Measurements from ENCODE around the gene AFTPH.

Gene AFTPH

DNA sequence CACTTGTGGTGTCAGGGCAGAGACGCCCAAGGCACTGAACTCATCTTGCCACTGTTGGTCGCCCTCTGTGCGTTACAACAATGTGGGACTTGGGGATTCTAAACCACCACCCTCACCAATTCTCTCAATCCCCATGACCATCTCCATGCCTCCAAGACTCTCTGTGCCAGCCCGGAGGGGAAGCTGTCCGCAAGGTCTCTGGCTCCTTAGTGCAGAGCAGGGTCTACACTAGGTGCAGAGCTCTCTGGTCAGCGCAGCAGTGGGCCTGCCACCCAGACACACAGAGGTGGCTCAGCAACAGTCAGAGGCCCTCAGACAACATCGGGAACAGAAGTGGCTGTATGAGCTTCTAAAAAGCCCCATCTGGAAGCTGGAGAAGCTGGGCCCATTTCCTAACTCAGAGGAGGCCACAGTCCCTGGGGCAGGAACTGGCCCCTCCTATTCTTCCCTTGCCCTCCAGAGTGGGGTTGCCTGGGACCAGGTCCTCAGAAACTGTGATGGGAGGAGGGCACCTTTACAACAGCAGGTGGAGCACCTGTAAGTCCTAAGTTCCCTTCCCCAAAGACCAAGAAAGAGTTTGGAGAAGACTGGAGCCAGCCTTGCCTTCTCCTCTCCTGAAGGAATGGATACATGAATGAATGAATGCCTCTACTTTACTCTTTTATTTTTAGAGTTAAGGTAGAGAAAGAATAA is 91.9 kb downstream of the AFTPH start:
- no peaks in the 10 kb centered on the region for H4K20me1 ChIP-seq (ENCODE audit: insufficient read depth, low read length)
- no peaks in the 10 kb centered on the region for H3K36me3 ChIP-seq (replicated peaks; ENCODE audit: insufficient read depth, low read length)
- H3K4me1 ChIP-seq (ENCODE audit: low read length): peaks cover 14% of the 10 kb centered on the region
- no peak overlapping the region for H3K9ac ChIP-seq (ENCODE audit: low read length)
- no peak overlapping the region for H2AFZ ChIP-seq (ENCODE audit: low read length)
- no peak overlapping the region for H3K4me2 ChIP-seq (ENCODE audit: low read depth, low read length)
- TF ChIP-seq, protein P1, sequence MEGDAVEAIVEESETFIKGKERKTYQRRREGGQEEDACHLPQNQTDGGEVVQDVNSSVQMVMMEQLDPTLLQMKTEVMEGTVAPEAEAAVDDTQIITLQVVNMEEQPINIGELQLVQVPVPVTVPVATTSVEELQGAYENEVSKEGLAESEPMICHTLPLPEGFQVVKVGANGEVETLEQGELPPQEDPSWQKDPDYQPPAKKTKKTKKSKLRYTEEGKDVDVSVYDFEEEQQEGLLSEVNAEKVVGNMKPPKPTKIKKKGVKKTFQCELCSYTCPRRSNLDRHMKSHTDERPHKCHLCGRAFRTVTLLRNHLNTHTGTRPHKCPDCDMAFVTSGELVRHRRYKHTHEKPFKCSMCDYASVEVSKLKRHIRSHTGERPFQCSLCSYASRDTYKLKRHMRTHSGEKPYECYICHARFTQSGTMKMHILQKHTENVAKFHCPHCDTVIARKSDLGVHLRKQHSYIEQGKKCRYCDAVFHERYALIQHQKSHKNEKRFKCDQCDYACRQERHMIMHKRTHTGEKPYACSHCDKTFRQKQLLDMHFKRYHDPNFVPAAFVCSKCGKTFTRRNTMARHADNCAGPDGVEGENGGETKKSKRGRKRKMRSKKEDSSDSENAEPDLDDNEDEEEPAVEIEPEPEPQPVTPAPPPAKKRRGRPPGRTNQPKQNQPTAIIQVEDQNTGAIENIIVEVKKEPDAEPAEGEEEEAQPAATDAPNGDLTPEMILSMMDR (IDR thresholded peaks at IDR 0.05; ENCODE audit: low read length): no peak
- TF ChIP-seq EZH2 (optimal IDR thresholded peaks at IDR 0.05; ENCODE audit: low read depth, low read length): no peak
- no peak for TF ChIP-seq EZH2phosphoT487 (IDR thresholded peaks at IDR 0.05; ENCODE audit: low read length)
- no peak overlapping the region for H3K4me3 ChIP-seq (ENCODE audit: low read length)
- no peaks in the 10 kb centered on the region for H3K27me3 ChIP-seq (replicated peaks; ENCODE audit: insufficient read depth, low read length)
- no peaks in the 10 kb centered on the region; the same call in 1 of the 2 replicates for H3F3A ChIP-seq (ENCODE audit: insufficient read depth, low read length)
- no peaks in the 10 kb centered on the region for H3K9me2 ChIP-seq (replicated peaks; ENCODE audit: insufficient read depth, low read length)
- no peaks in the 10 kb centered on the region for H3K9me3 ChIP-seq (replicated peaks; ENCODE audit: insufficient read depth, low read length)
- H3K79me2 ChIP-seq (ENCODE audit: low read length): no peaks in the 10 kb centered on the region
- DNase-seq: no peak
- H3K27ac ChIP-seq (ENCODE audit: low read length): no peak overlapping the region

DNA sequence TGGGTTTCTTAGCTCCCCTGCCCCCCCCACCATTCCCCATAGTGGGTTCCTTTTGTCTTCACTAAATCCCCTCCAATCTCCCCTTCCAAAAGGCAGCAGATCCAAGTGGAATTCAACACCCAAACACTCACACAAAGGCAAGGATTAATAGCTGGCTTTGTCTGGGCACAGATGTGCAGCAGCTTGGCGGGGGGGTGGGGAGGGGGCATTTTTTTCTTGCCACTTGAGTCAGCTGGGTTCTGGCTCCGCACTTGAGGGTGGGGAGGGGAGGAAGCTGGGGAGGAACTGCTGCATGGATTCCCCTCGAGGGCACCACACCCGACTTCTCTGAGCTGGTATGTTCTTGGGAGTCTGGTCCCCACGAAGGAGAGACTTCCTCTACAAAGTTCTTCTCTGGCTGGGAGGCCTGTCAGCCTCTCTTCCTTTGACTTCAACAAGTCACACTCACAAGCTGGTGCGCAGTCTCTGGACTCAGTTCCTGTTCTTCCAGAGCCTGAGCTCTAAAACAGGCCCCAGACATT is 93.6 kb downstream of the AFTPH start:
- DNase-seq: no peak
- H3K4me1 ChIP-seq (ENCODE audit: low read length): peaks cover 14% of the 10 kb centered on the region
- H3K27ac ChIP-seq (ENCODE audit: low read length): no peak overlapping the region
- no peaks in the 10 kb centered on the region for H3K27me3 ChIP-seq (replicated peaks; ENCODE audit: insufficient read depth, low read length)
- no peak for TF ChIP-seq EZH2phosphoT487 (IDR thresholded peaks at IDR 0.05; ENCODE audit: low read length)
- no peak for TF ChIP-seq EZH2 (optimal IDR thresholded peaks at IDR 0.05; ENCODE audit: low read depth, low read length)
- TF ChIP-seq, protein P1 (IDR thresholded peaks at IDR 0.05; ENCODE audit: low read length): no peak
- H4K20me1 ChIP-seq (ENCODE audit: insufficient read depth, low read length): no peaks in the 10 kb centered on the region
- H3K9me3 ChIP-seq (replicated peaks; ENCODE audit: insufficient read depth, low read length): no peaks in the 10 kb centered on the region
- H3K36me3 ChIP-seq (replicated peaks; ENCODE audit: insufficient read depth, low read length): no peaks in the 10 kb centered on the region
- no peaks in the 10 kb centered on the region for H3K79me2 ChIP-seq (ENCODE audit: low read length)
- H3K4me3 ChIP-seq (ENCODE audit: low read length): no peak overlapping the region
- no peak overlapping the region for H3K9ac ChIP-seq (ENCODE audit: low read length)
- H3K4me2 ChIP-seq (ENCODE audit: low read depth, low read length): no peak overlapping the region
- no peaks in the 10 kb centered on the region for H3K9me2 ChIP-seq (replicated peaks; ENCODE audit: insufficient read depth, low read length)
- H2AFZ ChIP-seq (ENCODE audit: low read length): no peak overlapping the region
- H3F3A ChIP-seq (ENCODE audit: insufficient read depth, low read length): no peaks in the 10 kb centered on the region; the same call in 1 of the 2 replicates

DNA sequence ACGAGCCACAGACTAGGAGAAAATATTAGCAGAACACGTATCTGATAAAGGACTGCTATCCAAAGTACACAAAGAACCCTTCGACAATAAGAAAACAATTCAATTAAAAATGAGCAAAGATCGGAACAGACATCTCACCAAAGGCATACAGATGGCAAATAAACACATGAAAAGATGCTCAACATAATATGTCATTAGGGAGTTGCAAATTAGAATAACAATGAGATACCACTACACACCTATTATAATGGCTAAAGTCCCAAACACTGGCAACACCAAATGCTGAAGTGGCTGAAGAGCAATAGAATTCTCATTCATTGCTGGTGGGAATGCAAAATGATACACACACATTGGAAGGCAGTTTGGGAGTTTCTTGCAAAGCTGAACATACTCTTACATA is 96.5 kb downstream of the AFTPH start:
- H3K9ac ChIP-seq (ENCODE audit: low read length): no peak overlapping the region
- no peaks in the 10 kb centered on the region for H3K9me2 ChIP-seq (replicated peaks; ENCODE audit: insufficient read depth, low read length)
- H4K20me1 ChIP-seq (ENCODE audit: insufficient read depth, low read length): no peaks in the 10 kb centered on the region
- H3K4me3 ChIP-seq (ENCODE audit: low read length): no peak overlapping the region
- H3K27ac ChIP-seq (ENCODE audit: low read length): no peak overlapping the region
- H3K9me3 ChIP-seq (replicated peaks; ENCODE audit: insufficient read depth, low read length): no peaks in the 10 kb centered on the region
- H2AFZ ChIP-seq (ENCODE audit: low read length): no peak overlapping the region
- no peak for DNase-seq
- H3K36me3 ChIP-seq (replicated peaks; ENCODE audit: insufficient read depth, low read length): no peaks in the 10 kb centered on the region
- no peaks in the 10 kb centered on the region for H3K79me2 ChIP-seq (ENCODE audit: low read length)
- H3F3A ChIP-seq (ENCODE audit: insufficient read depth, low read length): no peaks in the 10 kb centered on the region; the same call in 1 of the 2 replicates
- TF ChIP-seq EZH2 (optimal IDR thresholded peaks at IDR 0.05; ENCODE audit: low read depth, low read length): no peak
- no peak for TF ChIP-seq EZH2phosphoT487 (IDR thresholded peaks at IDR 0.05; ENCODE audit: low read length)
- TF ChIP-seq, protein P1 (IDR thresholded peaks at IDR 0.05; ENCODE audit: low read length): no peak
- peaks cover 14% of the 10 kb centered on the region for H3K4me1 ChIP-seq (ENCODE audit: low read length)
- H3K4me2 ChIP-seq (ENCODE audit: low read depth, low read length): no peak overlapping the region
- no peaks in the 10 kb centered on the region for H3K27me3 ChIP-seq (replicated peaks; ENCODE audit: insufficient read depth, low read length)
